Testis (tissue), 3 donors: ENCODE results near the gene NRG2. TPM values are rescaled to one million over a fixed set of nuclear protein-coding genes. Genes with fewer than 3 reads are reported as not detected.

Source experiments
- DNase-seq: peaks from one replicate; pipeline ENCODE4 v3.0.0-alpha.2; 2019
- H3K27ac ChIP-seq, 2 donors: fragments of 200-600 bp; sonication (generic); one replicate each; pipeline ENCODE4 v1.5.1; 2019
- H3K27me3 ChIP-seq: fragments of 200-600 bp; sonication (generic); one replicate; pipeline ENCODE4 v1.5.1; 2019
- H3K36me3 ChIP-seq: fragments of 200-600 bp; sonication (generic); one replicate; pipeline ENCODE4 v1.5.1; 2017; ENCODE audit warnings: low read depth; ENCODE audit errors: missing control alignments
- H3K4me1 ChIP-seq: fragments of 200-600 bp; sonication (generic); one replicate; pipeline ENCODE4 v1.5.1; 2019
- H3K4me3 ChIP-seq, 2 donors: fragments of 200-600 bp; sonication (generic); one replicate each; pipeline ENCODE4 v1.5.1; 2017 to 2019
- H3K9me3 ChIP-seq: fragments of 200-600 bp; sonication (generic); one replicate; pipeline ENCODE4 v1.5.1; 2017
- CTCF ChIP-seq, 3 experiments: fragments of 450-650 bp in 2 of 3; fragments of 200-600 bp in 1 of 3; sonication (generic) in 1 of 3; IDR thresholded peaks; one replicate each; pipeline ENCODE4 v1.5.1; 2016 to 2019; ENCODE audit warnings: antibody characterized with exemption in 3 of 3, mild to moderate bottlenecking in 2 of 3, moderate library complexity in 1 of 3
- POLR2A ChIP-seq: fragments of 450-650 bp; IDR thresholded peaks from one replicate; pipeline ENCODE4 v1.6.1; 2017; ENCODE audit warnings: antibody characterized with exemption, mild to moderate bottlenecking, moderate library complexity
- WGBS, 2 donors: methylation state at CpG; one replicate each; pipeline ENCODE4 v1.1.5; 2018; 5-methylcytosine and 5-hydroxymethylcytosine counted together
- intact Hi-C: fragments of 100-400 bp; cut with DNase I; formaldehyde crosslinking; loops from one replicate; pipeline ENCODE4 v1.15.1; 2023; ENCODE audit warnings: low total_unique reads
- polyA plus RNA-seq: library from polyadenylated mRNA; stranded (reverse); fragments of 350-450 nt; fragmentation: Illumina TruSeq; extraction: RNeasy Lipid Tissue Mini Kit (QIAGEN cat#74804); gene quantifications from one replicate; pipeline ENCODE4 v1.2.3, GENCODE V29; 2014; ENCODE audit warnings: low read depth, low replicate concordance; ENCODE audit not compliant: insufficient read depth
- total RNA-seq, 2 donors: library from RNA; depleted of rRNA; stranded (reverse); fragments of >200 nt; gene quantifications; one replicate each; pipeline ENCODE4 v1.2.3, GENCODE V29; 2016

Gene NRG2
- total and polyA plus RNA-seq, 3 donors from 2014 or later = 4.8 to 23.2 (median 13.0) TPM

DNA sequence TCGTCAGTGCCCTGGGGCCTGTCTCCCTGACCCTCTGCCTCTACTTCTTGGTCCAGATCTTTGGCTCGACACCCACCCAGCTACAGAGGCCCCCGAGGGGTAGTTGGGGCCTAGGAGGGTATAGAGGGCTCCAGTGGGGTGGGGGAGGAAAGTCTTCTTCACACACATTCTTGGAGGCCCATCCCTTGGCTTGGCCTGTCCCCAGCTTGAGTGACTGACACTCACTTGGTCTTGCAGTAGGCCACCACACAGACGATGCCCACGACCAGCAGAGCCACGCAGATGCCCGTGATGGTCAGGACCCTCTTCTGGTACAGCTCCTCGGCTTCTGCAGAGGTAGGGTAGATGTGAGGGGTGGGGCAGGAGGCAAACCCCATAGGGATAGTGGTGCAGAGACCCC, 187.6 kb downstream of the NRG2 start:
- intact Hi-C loops = no loop called here
- Histone ChIP-seq H3K4me1 (no peaks in the 10 kb centered on the region), H3K27ac (no peak overlapping the region), H3K4me3 (no peak overlapping the region), H3K9me3 (no peaks in the 10 kb centered on the region), H3K36me3 (no peaks in the 10 kb centered on the region), H3K27me3 (no peaks in the 10 kb centered on the region)
- no peak for DNase-seq
- TF ChIP-seq CTCF (IDR thresholded peaks at IDR 0.05) (no peak), POLR2A (no peak)
- 98 to 100% methylated on average over 6 to 8 of the region's 8 CpGs for whole genome bisulfite sequencing, 2 donors

DNA sequence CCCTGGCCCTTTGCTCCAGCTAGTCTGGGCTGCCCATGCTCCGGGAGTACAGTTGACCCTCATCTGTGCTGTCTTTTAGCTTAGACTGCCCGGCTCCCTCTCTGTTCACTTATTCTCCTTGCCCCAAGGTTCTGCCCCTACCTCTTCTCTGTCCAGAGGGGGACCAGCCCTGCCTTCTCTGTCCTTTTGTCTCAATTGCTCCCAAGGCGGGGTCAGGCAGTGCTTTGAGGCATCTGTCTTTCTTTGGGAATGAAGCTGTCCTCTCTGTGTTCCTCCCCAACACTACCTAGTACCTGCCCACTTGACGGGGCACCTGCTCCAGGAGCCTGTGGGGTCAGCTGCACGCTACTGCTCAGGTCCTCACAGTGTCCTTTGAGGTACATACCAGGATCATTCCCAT, 188.1 kb downstream of the NRG2 start:
- DNase-seq = no peak
- intact Hi-C loops = no loop called here

GRCh38 chr5:139854029-139854605, 189.0 kb downstream of the NRG2 start:
- no peak overlapping the region for H3K4me3 ChIP-seq
- no peaks in the 10 kb centered on the region for H3K9me3 ChIP-seq
- TF ChIP-seq CTCF (IDR thresholded peaks at IDR 0.05) = no peak
- TF ChIP-seq POLR2A = no peak
- DNase-seq = no peak
- H3K36me3 ChIP-seq = no peaks in the 10 kb centered on the region
- 96 to 97% methylated on average over 7 of the region's 7 CpGs for WGBS, 2 donors
- H3K27me3 ChIP-seq = no peaks in the 10 kb centered on the region
- H3K4me1 ChIP-seq = no peaks in the 10 kb centered on the region
- intact Hi-C loops = no loop called here
- no peak overlapping the region for H3K27ac ChIP-seq

More for the DNA sequence above, 188.1 kb downstream of the NRG2 start:
- H3K4me1 ChIP-seq = no peaks in the 10 kb centered on the region
- no peaks in the 10 kb centered on the region for H3K27me3 ChIP-seq
- 94 to 99% methylated on average over 5 of the region's 5 CpGs for WGBS, 2 donors
- H3K9me3 ChIP-seq = no peaks in the 10 kb centered on the region
- no peak for TF ChIP-seq CTCF (IDR thresholded peaks at IDR 0.05)
- TF ChIP-seq POLR2A = no peak
- H3K27ac ChIP-seq = no peak overlapping the region
- no peaks in the 10 kb centered on the region for H3K36me3 ChIP-seq
- no peak overlapping the region for H3K4me3 ChIP-seq

- no peak for DNase-seq
Measured at GRCh38 chr5:139852696-139853095, 190.4 kb downstream of the NRG2 start.

More at GRCh38 chr5:139852696-139853095, 190.4 kb downstream of the NRG2 start:
- Histone ChIP-seq H3K4me3 (no peak overlapping the region), H3K36me3 (no peaks in the 10 kb centered on the region), H3K27ac (no peak overlapping the region), H3K27me3 (no peaks in the 10 kb centered on the region), H3K4me1 (no peaks in the 10 kb centered on the region), H3K9me3 (no peaks in the 10 kb centered on the region)
- intact Hi-C loops = no loop called here
- TF ChIP-seq CTCF (IDR thresholded peaks at IDR 0.05) = no peak
- TF ChIP-seq POLR2A = no peak
- WGBS, 2 donors = 86 to 88% methylated on average over 8 of the region's 8 CpGs
